GM23338 (cell line): ENCODE measurements around the gene CNST.

Experiments
- CREB1 ChIP-seq: fragments of 250-450 bp; sonication (Bioruptor Pico); IDR thresholded peaks from 2 replicates; pipeline ENCODE4 v1.5.0; 2020; ENCODE audit warnings: low read depth, mild to moderate bottlenecking, moderate library complexity
- CTCF ChIP-seq, 2 experiments: fragments of 200-600 bp in 1 of 2; sonication (generic) in 1 of 2; conservative IDR thresholded peaks; 2 replicates each; pipeline versions ENCODE4 v1.5.1 to v1.6.1; 2016 to 2017; ENCODE audit warnings: antibody characterized with exemption in 2 of 2, low read depth in 2 of 2, mild to moderate bottlenecking in 2 of 2, moderate library complexity in 1 of 2
- ETS1 ChIP-seq: IDR thresholded peaks from 2 replicates; pipeline ENCODE4 v1.6.1; 2016; ENCODE audit warnings: antibody characterized with exemption
- EZH2 ChIP-seq: fragments of 200-600 bp; sonication (generic); IDR thresholded peaks from one replicate; pipeline ENCODE4 v1.8.0; 2017; ENCODE audit warnings: antibody characterized with exemption, mild to moderate bottlenecking, low read depth; ENCODE audit not compliant: unreplicated experiment
- EZH2phosphoT487 ChIP-seq: fragments of 200-600 bp; sonication (generic); IDR thresholded peaks from one replicate; pipeline ENCODE4 v1.8.1; 2018; ENCODE audit warnings: antibody characterized with exemption; ENCODE audit not compliant: unreplicated experiment
- JUNB ChIP-seq: IDR thresholded peaks from one replicate; pipeline ENCODE4 v1.6.1; 2016; ENCODE audit warnings: antibody characterized with exemption; ENCODE audit not compliant: unreplicated experiment
- NANOG ChIP-seq: IDR thresholded peaks from 2 replicates; pipeline ENCODE4 v1.6.1; 2016; ENCODE audit warnings: antibody characterized with exemption, borderline replicate concordance
- POLR2AphosphoS5 ChIP-seq: IDR thresholded peaks from 2 replicates; pipeline ENCODE4 v1.6.1; 2016; ENCODE audit warnings: antibody characterized with exemption, low read depth
- REST ChIP-seq: IDR thresholded peaks from one replicate; pipeline ENCODE4 v1.6.1; 2018; ENCODE audit warnings: antibody characterized with exemption; ENCODE audit not compliant: unreplicated experiment
- ZNF114 ChIP-seq: fragments of 250-450 bp; sonication (Bioruptor Pico); IDR thresholded peaks from 2 replicates; pipeline ENCODE4 v1.5.0; 2020; ENCODE audit warnings: mild to moderate bottlenecking, moderate library complexity
- ZNF462 ChIP-seq: fragments of 250-450 bp; sonication (Bioruptor Pico); IDR thresholded peaks from 2 replicates; pipeline ENCODE4 v1.5.0; 2020; ENCODE audit warnings: mild to moderate bottlenecking, moderate library complexity

- TF ChIP-seq CTCF (conservative IDR thresholded peaks at IDR 0.05; ENCODE audit: low read depth in 2 of 2) (no peak), JUNB (no peak), REST (no peak), POLR2AphosphoS5 (no peak), ZNF114 (CRISPR knock-in tag) (no peak), EZH2phosphoT487 (no peak), EZH2 (no peak), CREB1 (CRISPR knock-in tag) (no peak), ZNF462 (CRISPR knock-in tag) (no peak), ETS1 (no peak), NANOG (no peak)
These were observed 22.3 kb upstream of the CNST start for GRCh38 chr1:246544001-246544400.
